Panc1 (cell line): ENCODE results near the gene GPC1.

Experiments
- TF ChIP-seq, protein P1 (sequence below): fragments of 450-650 bp; IDR thresholded peaks from 2 replicates; pipeline ENCODE4 v1.5.1; 2017; ENCODE audit warnings: mild to moderate bottlenecking
- TF ChIP-seq, protein P2 (sequence below), 2 experiments: IDR thresholded peaks; 2 replicates each; pipeline ENCODE4 v1.6.1; 2011 to 2012; ENCODE audit warnings: low read depth in 2 of 2, control low read depth in 1 of 2, low read length in 1 of 2, mild to moderate bottlenecking in 1 of 2, moderate library complexity in 1 of 2; ENCODE audit not compliant: insufficient read depth in 1 of 2

DNA sequence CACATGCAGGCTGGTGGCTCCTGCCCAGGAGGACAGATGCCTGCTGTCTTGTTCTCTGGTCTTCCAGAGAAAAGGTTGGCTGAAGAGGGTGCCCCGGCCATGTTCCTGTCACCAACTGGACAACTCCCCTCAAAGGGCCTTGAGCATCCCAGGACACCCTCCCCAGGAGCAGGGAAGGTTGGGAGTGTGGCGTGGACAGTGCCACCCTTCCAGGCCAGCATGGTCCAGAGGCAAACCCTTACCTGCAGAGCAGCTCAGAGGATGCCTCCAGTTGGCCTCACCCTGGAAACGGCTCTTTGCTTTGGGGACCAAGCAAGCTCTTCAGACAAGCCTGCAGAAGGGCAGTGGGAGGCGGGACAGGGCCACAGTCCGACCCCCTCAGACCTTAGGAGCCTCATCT is 4.9 kb upstream of the GPC1 start:
- TF ChIP-seq, protein P1, sequence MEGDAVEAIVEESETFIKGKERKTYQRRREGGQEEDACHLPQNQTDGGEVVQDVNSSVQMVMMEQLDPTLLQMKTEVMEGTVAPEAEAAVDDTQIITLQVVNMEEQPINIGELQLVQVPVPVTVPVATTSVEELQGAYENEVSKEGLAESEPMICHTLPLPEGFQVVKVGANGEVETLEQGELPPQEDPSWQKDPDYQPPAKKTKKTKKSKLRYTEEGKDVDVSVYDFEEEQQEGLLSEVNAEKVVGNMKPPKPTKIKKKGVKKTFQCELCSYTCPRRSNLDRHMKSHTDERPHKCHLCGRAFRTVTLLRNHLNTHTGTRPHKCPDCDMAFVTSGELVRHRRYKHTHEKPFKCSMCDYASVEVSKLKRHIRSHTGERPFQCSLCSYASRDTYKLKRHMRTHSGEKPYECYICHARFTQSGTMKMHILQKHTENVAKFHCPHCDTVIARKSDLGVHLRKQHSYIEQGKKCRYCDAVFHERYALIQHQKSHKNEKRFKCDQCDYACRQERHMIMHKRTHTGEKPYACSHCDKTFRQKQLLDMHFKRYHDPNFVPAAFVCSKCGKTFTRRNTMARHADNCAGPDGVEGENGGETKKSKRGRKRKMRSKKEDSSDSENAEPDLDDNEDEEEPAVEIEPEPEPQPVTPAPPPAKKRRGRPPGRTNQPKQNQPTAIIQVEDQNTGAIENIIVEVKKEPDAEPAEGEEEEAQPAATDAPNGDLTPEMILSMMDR, result no peak
- TF ChIP-seq, protein P2, sequence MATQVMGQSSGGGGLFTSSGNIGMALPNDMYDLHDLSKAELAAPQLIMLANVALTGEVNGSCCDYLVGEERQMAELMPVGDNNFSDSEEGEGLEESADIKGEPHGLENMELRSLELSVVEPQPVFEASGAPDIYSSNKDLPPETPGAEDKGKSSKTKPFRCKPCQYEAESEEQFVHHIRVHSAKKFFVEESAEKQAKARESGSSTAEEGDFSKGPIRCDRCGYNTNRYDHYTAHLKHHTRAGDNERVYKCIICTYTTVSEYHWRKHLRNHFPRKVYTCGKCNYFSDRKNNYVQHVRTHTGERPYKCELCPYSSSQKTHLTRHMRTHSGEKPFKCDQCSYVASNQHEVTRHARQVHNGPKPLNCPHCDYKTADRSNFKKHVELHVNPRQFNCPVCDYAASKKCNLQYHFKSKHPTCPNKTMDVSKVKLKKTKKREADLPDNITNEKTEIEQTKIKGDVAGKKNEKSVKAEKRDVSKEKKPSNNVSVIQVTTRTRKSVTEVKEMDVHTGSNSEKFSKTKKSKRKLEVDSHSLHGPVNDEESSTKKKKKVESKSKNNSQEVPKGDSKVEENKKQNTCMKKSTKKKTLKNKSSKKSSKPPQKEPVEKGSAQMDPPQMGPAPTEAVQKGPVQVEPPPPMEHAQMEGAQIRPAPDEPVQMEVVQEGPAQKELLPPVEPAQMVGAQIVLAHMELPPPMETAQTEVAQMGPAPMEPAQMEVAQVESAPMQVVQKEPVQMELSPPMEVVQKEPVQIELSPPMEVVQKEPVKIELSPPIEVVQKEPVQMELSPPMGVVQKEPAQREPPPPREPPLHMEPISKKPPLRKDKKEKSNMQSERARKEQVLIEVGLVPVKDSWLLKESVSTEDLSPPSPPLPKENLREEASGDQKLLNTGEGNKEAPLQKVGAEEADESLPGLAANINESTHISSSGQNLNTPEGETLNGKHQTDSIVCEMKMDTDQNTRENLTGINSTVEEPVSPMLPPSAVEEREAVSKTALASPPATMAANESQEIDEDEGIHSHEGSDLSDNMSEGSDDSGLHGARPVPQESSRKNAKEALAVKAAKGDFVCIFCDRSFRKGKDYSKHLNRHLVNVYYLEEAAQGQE (IDR thresholded peaks at IDR 0.05; ENCODE audit: insufficient read depth in 1 of 2, low read depth in 2 of 2, low read length in 1 of 2), result no peak
